ENCODE measurements around the gene SDHB.
A peak's percentile ranks its signal among the peaks of the same experiment; 100 is the strongest.

The SDHB gene

GRCh38 chr1:17052038-17052437, 1.8 kb downstream of the SDHB start:
- Histone ChIP-seq H3K27me3 (ENCODE audit: control insufficient read depth in 5 of 5, insufficient read depth in 4 of 5, low read length in 5 of 5) (no peaks in the 10 kb centered on the region), H3K4me1 (ENCODE audit: control insufficient read depth in 5 of 5, insufficient read depth in 5 of 5, low read length in 5 of 5) (peaks cover 6 to 25% (median 17%) of the 10 kb centered on the region in 5 donors), H3K9ac (ENCODE audit: low read length in 5 of 5) (peak overlapping the region in 1 of 5 donors; percentile 91), H3K36me3 (ENCODE audit: control insufficient read depth in 5 of 5, insufficient read depth in 5 of 5, low read length in 5 of 5) (peaks cover 0 to 13% (median 7%) of the 10 kb centered on the region in 5 donors), H3K27ac (ENCODE audit: low read depth, low read length) (no peak overlapping the region), H3K4me3 (ENCODE audit: low read depth in 1 of 5, low read length in 5 of 5) (no peak overlapping the region), H3K9me3 (ENCODE audit: control insufficient read depth in 5 of 5, low read length in 5 of 5) (no peaks in the 10 kb centered on the region)

DNA sequence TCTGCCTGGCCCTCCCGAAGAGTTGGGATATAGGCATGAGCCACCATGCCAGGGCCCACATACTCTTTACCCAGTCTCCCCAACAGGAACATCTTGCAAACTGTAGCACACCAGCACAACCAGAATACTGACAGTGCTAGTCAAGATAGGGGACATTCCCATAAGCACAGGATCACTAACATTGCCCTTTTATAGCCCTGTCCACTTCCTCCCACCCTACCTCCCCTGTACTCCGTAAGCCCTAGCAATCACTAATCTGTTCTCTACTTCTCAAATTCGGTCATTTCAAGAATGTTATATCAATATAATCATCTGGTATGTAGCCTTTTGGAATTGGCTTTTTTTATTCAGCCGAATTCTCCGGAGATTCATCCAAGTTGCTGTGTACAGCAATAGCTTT, 5.9 kb downstream of the SDHB start:
- no peak overlapping the region for H3K27ac ChIP-seq (ENCODE audit: low read depth, low read length)

GRCh38 chr1:17046334-17046657, 7.5 kb downstream of the SDHB start:
- H3K4me1 ChIP-seq (ENCODE audit: control insufficient read depth in 5 of 5, insufficient read depth in 5 of 5, low read length in 5 of 5): peaks cover 0 to 25% (median 19%) of the 10 kb centered on the region in 5 donors
- no peaks in the 10 kb centered on the region for H3K27me3 ChIP-seq (ENCODE audit: control insufficient read depth in 5 of 5, insufficient read depth in 4 of 5, low read length in 5 of 5)
- no peak overlapping the region for H3K27ac ChIP-seq (ENCODE audit: low read depth, low read length)
- H3K36me3 ChIP-seq (ENCODE audit: control insufficient read depth in 5 of 5, insufficient read depth in 5 of 5, low read length in 5 of 5): peaks cover 0 to 38% (median 29%) of the 10 kb centered on the region in 5 donors
- H3K9ac ChIP-seq (ENCODE audit: low read length in 5 of 5): no peak overlapping the region
- no peak overlapping the region for H3K4me3 ChIP-seq (ENCODE audit: low read depth in 1 of 5, low read length in 5 of 5)
- H3K9me3 ChIP-seq (ENCODE audit: control insufficient read depth in 5 of 5, low read length in 5 of 5): no peaks in the 10 kb centered on the region

More for the DNA sequence above, 5.9 kb downstream of the SDHB start:
- Histone ChIP-seq H3K27me3 (ENCODE audit: control insufficient read depth in 5 of 5, insufficient read depth in 4 of 5, low read length in 5 of 5) (no peaks in the 10 kb centered on the region), H3K4me3 (ENCODE audit: low read depth in 1 of 5, low read length in 5 of 5) (no peak overlapping the region), H3K9me3 (ENCODE audit: control insufficient read depth in 5 of 5, low read length in 5 of 5) (no peaks in the 10 kb centered on the region), H3K36me3 (ENCODE audit: control insufficient read depth in 5 of 5, insufficient read depth in 5 of 5, low read length in 5 of 5) (peaks cover 0 to 30% (median 24%) of the 10 kb centered on the region in 5 donors), H3K4me1 (ENCODE audit: control insufficient read depth in 5 of 5, insufficient read depth in 5 of 5, low read length in 5 of 5) (peaks cover 3 to 35% (median 29%) of the 10 kb centered on the region in 5 donors), H3K9ac (ENCODE audit: low read length in 5 of 5) (no peak overlapping the region)

DNA sequence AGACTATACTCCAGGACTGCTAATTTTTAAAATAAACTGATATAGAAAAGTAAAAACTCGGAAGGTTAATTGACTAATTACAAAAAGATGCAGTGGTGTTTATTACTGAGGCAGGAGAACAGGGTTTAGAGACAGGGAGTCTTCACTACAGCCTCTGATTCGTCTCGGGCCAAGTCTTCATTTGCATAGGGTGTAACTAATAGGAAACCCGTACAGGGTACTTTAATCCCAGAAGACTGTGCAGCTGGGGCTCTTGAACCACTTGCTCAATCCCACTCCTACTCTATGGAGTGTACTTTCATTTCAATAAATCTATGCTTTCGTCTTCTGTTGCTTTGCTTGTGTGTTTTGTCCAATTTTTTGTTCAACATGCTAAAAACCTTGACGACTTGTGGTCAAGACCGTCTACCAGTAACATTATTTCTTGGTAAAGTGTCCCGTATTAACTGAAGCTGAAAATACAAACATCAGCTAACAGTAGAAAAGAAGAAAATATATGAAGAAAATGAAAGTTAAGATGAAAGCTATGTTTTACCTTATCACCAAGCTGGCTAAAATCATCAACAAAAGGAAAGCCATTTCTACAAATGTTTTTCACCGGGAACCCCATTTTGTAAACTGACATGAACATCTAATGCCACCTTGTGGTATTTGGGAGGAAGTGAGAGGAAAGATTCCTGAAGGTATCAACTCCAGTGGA, 8.0 kb downstream of the SDHB start:
- Histone ChIP-seq H3K4me1 (ENCODE audit: control insufficient read depth in 5 of 5, insufficient read depth in 5 of 5, low read length in 5 of 5) (peaks cover 0 to 25% (median 19%) of the 10 kb centered on the region in 5 donors), H3K36me3 (ENCODE audit: control insufficient read depth in 5 of 5, insufficient read depth in 5 of 5, low read length in 5 of 5) (peaks cover 0 to 36% (median 30%) of the 10 kb centered on the region in 5 donors), H3K4me3 (ENCODE audit: low read depth in 1 of 5, low read length in 5 of 5) (peak overlapping the region in 4 of 5 donors; percentile 5 to 53 (median 28)), H3K27me3 (ENCODE audit: control insufficient read depth in 5 of 5, insufficient read depth in 4 of 5, low read length in 5 of 5) (no peaks in the 10 kb centered on the region), H3K9me3 (ENCODE audit: control insufficient read depth in 5 of 5, low read length in 5 of 5) (no peaks in the 10 kb centered on the region), H3K27ac (ENCODE audit: low read depth, low read length) (peak overlapping the region; percentile 27), H3K9ac (ENCODE audit: low read length in 5 of 5) (peak overlapping the region in 2 of 5 donors; percentile 62 to 71)

DNA sequence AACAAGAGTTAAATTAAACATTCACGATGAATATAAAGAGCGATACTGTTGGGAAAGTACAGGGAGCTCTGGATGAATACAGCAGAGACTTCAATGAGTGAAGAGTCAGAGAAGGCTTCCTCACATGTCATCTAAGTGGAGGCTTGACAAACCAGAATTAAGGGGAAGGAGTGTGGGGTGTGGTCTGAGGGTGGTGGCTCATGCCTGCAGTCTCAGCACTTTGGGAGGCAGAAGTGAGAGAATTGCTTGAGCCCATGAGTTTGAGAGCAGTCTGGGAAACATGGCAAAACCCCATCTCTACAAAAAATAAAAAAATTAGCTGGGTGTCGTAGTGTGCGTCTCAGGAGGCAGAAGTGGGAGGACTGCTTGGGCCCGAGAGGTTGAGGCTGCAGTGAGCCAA, 8.7 kb downstream of the SDHB start:
- Histone ChIP-seq H3K27ac (ENCODE audit: low read depth, low read length) (no peak overlapping the region), H3K4me1 (ENCODE audit: control insufficient read depth in 5 of 5, insufficient read depth in 5 of 5, low read length in 5 of 5) (peaks cover 0 to 25% (median 19%) of the 10 kb centered on the region in 5 donors), H3K4me3 (ENCODE audit: low read depth in 1 of 5, low read length in 5 of 5) (no peak overlapping the region), H3K36me3 (ENCODE audit: control insufficient read depth in 5 of 5, insufficient read depth in 5 of 5, low read length in 5 of 5) (peaks cover 1 to 40% (median 35%) of the 10 kb centered on the region in 5 donors), H3K9me3 (ENCODE audit: control insufficient read depth in 5 of 5, low read length in 5 of 5) (no peaks in the 10 kb centered on the region), H3K27me3 (ENCODE audit: control insufficient read depth in 5 of 5, insufficient read depth in 4 of 5, low read length in 5 of 5) (no peaks in the 10 kb centered on the region), H3K9ac (ENCODE audit: low read length in 5 of 5) (peak overlapping the region in 1 of 5 donors; percentile 59)

DNA sequence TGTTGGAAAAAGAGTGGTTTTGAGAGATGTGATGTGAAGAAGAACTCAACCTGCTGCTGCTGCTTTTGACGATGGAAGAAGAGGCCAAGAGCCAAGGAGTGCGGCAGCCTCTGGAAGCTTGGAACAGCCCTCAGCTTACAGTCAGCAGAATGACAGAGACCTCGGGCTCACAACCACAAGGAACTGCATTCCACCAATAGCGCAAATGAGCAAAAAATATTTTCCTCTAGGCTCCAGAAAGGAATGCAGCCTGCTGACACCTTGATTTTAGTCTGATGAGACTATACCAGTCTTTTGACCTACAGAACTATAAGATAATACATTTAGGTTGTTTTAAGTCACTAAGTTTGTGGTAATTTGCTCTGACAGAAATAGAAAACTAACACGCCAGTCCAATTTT, 10.2 kb downstream of the SDHB start:
- no peaks in the 10 kb centered on the region for H3K9me3 ChIP-seq (ENCODE audit: control insufficient read depth in 5 of 5, low read length in 5 of 5)
- H3K4me1 ChIP-seq (ENCODE audit: control insufficient read depth in 5 of 5, insufficient read depth in 5 of 5, low read length in 5 of 5): peaks cover 0 to 25% (median 19%) of the 10 kb centered on the region in 5 donors
- H3K27ac ChIP-seq (ENCODE audit: low read depth, low read length): no peak overlapping the region
- no peak overlapping the region for H3K9ac ChIP-seq (ENCODE audit: low read length in 5 of 5)
- H3K36me3 ChIP-seq (ENCODE audit: control insufficient read depth in 5 of 5, insufficient read depth in 5 of 5, low read length in 5 of 5): peaks cover 12 to 44% (median 35%) of the 10 kb centered on the region in 5 donors
- no peak overlapping the region for H3K4me3 ChIP-seq (ENCODE audit: low read depth in 1 of 5, low read length in 5 of 5)
- no peaks in the 10 kb centered on the region for H3K27me3 ChIP-seq (ENCODE audit: control insufficient read depth in 5 of 5, insufficient read depth in 4 of 5, low read length in 5 of 5)

DNA sequence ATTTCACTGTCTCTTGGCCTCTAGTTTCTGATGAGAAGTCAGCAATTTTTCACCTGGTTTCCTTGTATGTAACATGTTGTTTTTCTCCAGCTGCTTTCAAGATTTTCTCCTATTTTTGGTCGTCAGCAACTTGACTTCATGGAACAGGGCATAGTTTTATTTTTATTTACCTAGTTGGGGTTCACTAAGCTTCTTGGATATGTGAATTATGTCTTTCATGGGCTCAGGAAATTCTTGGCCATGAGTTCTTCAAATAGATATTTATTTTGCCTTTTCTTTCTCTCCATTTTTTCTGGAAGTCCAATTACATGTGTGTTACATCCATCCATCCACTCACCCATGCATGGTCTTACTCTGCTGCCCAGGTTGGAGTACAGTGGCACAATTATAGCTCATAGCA, 13.7 kb downstream of the SDHB start:
- Histone ChIP-seq H3K9ac (ENCODE audit: low read length in 5 of 5) (no peak overlapping the region), H3K27ac (ENCODE audit: low read depth, low read length) (no peak overlapping the region), H3K4me3 (ENCODE audit: low read depth in 1 of 5, low read length in 5 of 5) (no peak overlapping the region), H3K9me3 (ENCODE audit: control insufficient read depth in 5 of 5, low read length in 5 of 5) (no peaks in the 10 kb centered on the region), H3K4me1 (ENCODE audit: control insufficient read depth in 5 of 5, insufficient read depth in 5 of 5, low read length in 5 of 5) (peaks cover 0 to 4% (median 3%) of the 10 kb centered on the region in 5 donors), H3K36me3 (ENCODE audit: control insufficient read depth in 5 of 5, insufficient read depth in 5 of 5, low read length in 5 of 5) (peaks cover 18 to 50% (median 37%) of the 10 kb centered on the region in 5 donors), H3K27me3 (ENCODE audit: control insufficient read depth in 5 of 5, insufficient read depth in 4 of 5, low read length in 5 of 5) (no peaks in the 10 kb centered on the region)

- Histone ChIP-seq H3K4me1 (ENCODE audit: control insufficient read depth in 5 of 5, insufficient read depth in 5 of 5, low read length in 5 of 5) (no peaks in the 10 kb centered on the region), H3K27ac (ENCODE audit: low read depth, low read length) (no peak overlapping the region), H3K36me3 (ENCODE audit: control insufficient read depth in 5 of 5, insufficient read depth in 5 of 5, low read length in 5 of 5) (peaks cover 18 to 49% (median 35%) of the 10 kb centered on the region in 5 donors), H3K27me3 (ENCODE audit: control insufficient read depth in 5 of 5, insufficient read depth in 4 of 5, low read length in 5 of 5) (no peaks in the 10 kb centered on the region), H3K9ac (ENCODE audit: low read length in 5 of 5) (no peak overlapping the region), H3K4me3 (ENCODE audit: low read depth in 1 of 5, low read length in 5 of 5) (no peak overlapping the region), H3K9me3 (ENCODE audit: control insufficient read depth in 5 of 5, low read length in 5 of 5) (no peaks in the 10 kb centered on the region)
These were observed 14.3 kb downstream of the SDHB start for GRCh38 chr1:17039522-17039921.

GRCh38 chr1:17033481-17033880, 20.4 kb downstream of the SDHB start:
- no peaks in the 10 kb centered on the region for H3K27me3 ChIP-seq (ENCODE audit: control insufficient read depth in 5 of 5, insufficient read depth in 4 of 5, low read length in 5 of 5)
- H3K9ac ChIP-seq (ENCODE audit: low read length in 5 of 5): no peak overlapping the region
- H3K4me3 ChIP-seq (ENCODE audit: low read depth in 1 of 5, low read length in 5 of 5): no peak overlapping the region
- peaks cover 9 to 44% (median 27%) of the 10 kb centered on the region in 5 donors for H3K36me3 ChIP-seq (ENCODE audit: control insufficient read depth in 5 of 5, insufficient read depth in 5 of 5, low read length in 5 of 5)
- no peaks in the 10 kb centered on the region for H3K9me3 ChIP-seq (ENCODE audit: control insufficient read depth in 5 of 5, low read length in 5 of 5)
- H3K27ac ChIP-seq (ENCODE audit: low read depth, low read length): no peak overlapping the region
- H3K4me1 ChIP-seq (ENCODE audit: control insufficient read depth in 5 of 5, insufficient read depth in 5 of 5, low read length in 5 of 5): peaks cover 0 to 7% (median 0%) of the 10 kb centered on the region in 5 donors

DNA sequence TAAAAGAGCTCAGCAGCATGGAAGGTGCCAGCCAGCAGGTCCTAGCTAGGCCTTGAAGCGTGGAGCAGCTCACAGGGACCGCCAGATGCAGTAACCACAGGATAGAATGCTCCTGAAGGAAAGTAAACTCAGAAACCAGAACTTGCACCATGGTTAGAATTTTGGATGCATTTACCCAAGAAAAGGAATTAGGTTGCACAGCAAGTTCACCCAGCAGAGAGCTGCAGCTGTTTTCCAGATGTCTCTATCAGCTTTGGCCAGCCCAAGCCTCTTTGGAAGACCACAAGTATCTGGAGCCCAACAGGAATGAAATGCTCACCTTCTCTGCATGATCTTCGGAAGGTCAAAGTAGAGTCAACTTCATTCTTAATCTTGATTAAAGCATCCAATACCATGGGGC, 21.1 kb downstream of the SDHB start:
- Histone ChIP-seq H3K27me3 (ENCODE audit: control insufficient read depth in 5 of 5, insufficient read depth in 4 of 5, low read length in 5 of 5) (no peaks in the 10 kb centered on the region), H3K4me1 (ENCODE audit: control insufficient read depth in 5 of 5, insufficient read depth in 5 of 5, low read length in 5 of 5) (peaks cover 0 to 12% (median 5%) of the 10 kb centered on the region in 5 donors), H3K9me3 (ENCODE audit: control insufficient read depth in 5 of 5, low read length in 5 of 5) (no peaks in the 10 kb centered on the region), H3K9ac (ENCODE audit: low read length in 5 of 5) (no peak overlapping the region), H3K27ac (ENCODE audit: low read depth, low read length) (no peak overlapping the region), H3K4me3 (ENCODE audit: low read depth in 1 of 5, low read length in 5 of 5) (no peak overlapping the region), H3K36me3 (ENCODE audit: control insufficient read depth in 5 of 5, insufficient read depth in 5 of 5, low read length in 5 of 5) (peaks cover 9 to 47% (median 29%) of the 10 kb centered on the region in 5 donors)

All from subcutaneous abdominal adipose tissue (tissue), 5 donors.